ENCODE measurements around the gene MIGA2. TPM values are rescaled to one million over a fixed set of nuclear protein-coding genes. Genes with fewer than 3 reads are reported as not detected.

The MIGA2 gene
- total RNA-seq, 1 experiment from 2014 or later: 23.0 TPM

GRCh38 chr9:129102791-129103594 is 66.6 kb downstream of the MIGA2 start:
- H3K9me3 ChIP-seq (ENCODE audit: control insufficient read depth, insufficient read depth, low read depth, low read length): no peaks in the 10 kb centered on the region
- no peaks in the 10 kb centered on the region for H3K36me3 ChIP-seq (ENCODE audit: control insufficient read depth, insufficient read depth, low read length)
- ChIA-PET POLR2A (no interaction called here), CTCF (no interaction called here)
- H3K27ac ChIP-seq (ENCODE audit: low read length): no peak overlapping the region
- peaks cover 3% of the 10 kb centered on the region; the same call in 1 of the 2 replicates for H3K4me1 ChIP-seq (ENCODE audit: control insufficient read depth, insufficient read depth, low read length)
- intact Hi-C loops (cut with micrococcal nuclease; ENCODE audit: unreplicated experiment) (no loop called here), in situ Hi-C loops (cut with HindIII; ENCODE audit: low pct_unique_long_range_greater_than_20kb, low sequenced_read_pairs) (no loop called here)
- ATAC-seq: peak; percentile 91
- no peak overlapping the region for H3K4me3 ChIP-seq (ENCODE audit: low read depth in 2 of 2, low read length in 2 of 2)
- peak; percentile 77 for TF ChIP-seq CTCF (IDR thresholded peaks at IDR 0.05)
- TF ChIP-seq REST (IDR thresholded peaks at IDR 0.05; ENCODE audit: insufficient read depth in 1 of 2, low read depth in 2 of 2, low read length in 1 of 2): no peak
- no peak for TF ChIP-seq TCF7L2 (IDR thresholded peaks at IDR 0.05; ENCODE audit: low read depth, low read length)
- DNase-seq (ENCODE audit: low read depth, low spot score): no peak
- no peaks in the 10 kb centered on the region for H3K27me3 ChIP-seq (ENCODE audit: control insufficient read depth, insufficient read depth, low read length)
- no TSS peak for BruUV-seq (replicated peaks)

GRCh38 chr9:129103595-129103965 is 67.2 kb downstream of the MIGA2 start:
- no peaks in the 10 kb centered on the region for H3K9me3 ChIP-seq (ENCODE audit: control insufficient read depth, insufficient read depth, low read depth, low read length)
- no TSS peak for BruUV-seq (replicated peaks)
- ATAC-seq (no peak), DNase-seq (ENCODE audit: low read depth, low spot score) (no peak)
- no peaks in the 10 kb centered on the region for H3K27me3 ChIP-seq (ENCODE audit: control insufficient read depth, insufficient read depth, low read length)
- ChIA-PET POLR2A (no interaction called here), CTCF (no interaction called here)
- H3K27ac ChIP-seq (ENCODE audit: low read length): no peak overlapping the region
- no peaks in the 10 kb centered on the region for H3K36me3 ChIP-seq (ENCODE audit: control insufficient read depth, insufficient read depth, low read length)
- no peak overlapping the region for H3K4me3 ChIP-seq (ENCODE audit: low read depth in 2 of 2, low read length in 2 of 2)
- TF ChIP-seq POLR2AphosphoS5 (IDR thresholded peaks at IDR 0.05; ENCODE audit: low read depth, low read length) (no peak), CTCF (IDR thresholded peaks at IDR 0.05) (no peak), SIN3A (IDR thresholded peaks at IDR 0.05; ENCODE audit: borderline replicate concordance, insufficient read depth, low read depth, low read length) (no peak), TCF7L2 (IDR thresholded peaks at IDR 0.05; ENCODE audit: low read depth, low read length) (no peak), REST (IDR thresholded peaks at IDR 0.05; ENCODE audit: insufficient read depth in 1 of 2, low read depth in 2 of 2, low read length in 1 of 2) (no peak)
- intact Hi-C loops (cut with micrococcal nuclease; ENCODE audit: unreplicated experiment) (no loop called here), in situ Hi-C loops (cut with HindIII; ENCODE audit: low pct_unique_long_range_greater_than_20kb, low sequenced_read_pairs) (no loop called here)
- peaks cover 3% of the 10 kb centered on the region; the same call in 1 of the 2 replicates for H3K4me1 ChIP-seq (ENCODE audit: control insufficient read depth, insufficient read depth, low read length)

Measured in Panc1 (cell line).